H1 (cell line): ENCODE results near the gene MRTFA. TPM values are rescaled to one million over a fixed set of nuclear protein-coding genes. Genes with fewer than 3 reads are reported as not detected.

Experiments used
- CTCF ChIA-PET: fragments of 300-600 bp; sonication (Branson Sonifier 250); formaldehyde crosslinking; loops from one replicate; lab custom pipeline; 2021; ENCODE audit not compliant: partially characterized antibody; lab: Charles Lee
- POLR2A ChIA-PET: fragments of 300-600 bp; sonication (Branson Sonifier 250); formaldehyde crosslinking; loops from one replicate; lab custom pipeline; 2021; ENCODE audit warnings: inconsistent platforms; ENCODE audit not compliant: partially characterized antibody; lab: Charles Lee
- DNase-seq, 2 experiments: peaks; one replicate each; pipeline versions ENCODE4 v3.0.0 to v3.0.0-alpha.2; 2010 to 2022; ENCODE audit warnings: low spot score in 2 of 2, low read depth in 1 of 2, mixed read lengths in 1 of 2
- FAIRE-seq: peaks from 2 replicates; lab custom pipeline; 2011; peaks lifted over from hg19 to GRCh38; lab: Jason Lieb, UNC
- H2AFZ ChIP-seq: 2 replicates; pipeline ENCODE4 v1.8.1; 2012; ENCODE audit warnings: low read length, inconsistent platforms
- H2AK5ac ChIP-seq: 2 replicates; pipeline ENCODE4 v1.6.1; 2013; ENCODE audit warnings: low read depth, low read length
- H2BK120ac ChIP-seq: replicated peaks from 2 replicates; pipeline ENCODE3; 2013; ENCODE audit warnings: low read depth, low read length, inconsistent platforms
- H2BK12ac ChIP-seq: 2 replicates; pipeline ENCODE4 v1.6.1; 2013; ENCODE audit warnings: low read depth, low read length
- H2BK15ac ChIP-seq: 2 replicates; pipeline ENCODE4 v1.6.1; 2013; ENCODE audit warnings: low read length
- H2BK20ac ChIP-seq: 2 replicates; pipeline ENCODE4 v1.6.1; 2013; ENCODE audit warnings: low read length
- H2BK5ac ChIP-seq: 2 replicates; pipeline ENCODE4 v1.6.1; 2013; ENCODE audit warnings: low read depth, low read length
- H3K14ac ChIP-seq: 2 replicates; pipeline ENCODE4 v1.6.1; 2013; ENCODE audit warnings: inconsistent platforms; ENCODE audit not compliant: insufficient read length
- H3K18ac ChIP-seq: 2 replicates; pipeline ENCODE4 v1.6.1; 2013; ENCODE audit warnings: low read length; ENCODE audit errors: extremely low read depth
- H3K23ac ChIP-seq: 2 replicates; pipeline ENCODE4 v1.6.1; 2013; ENCODE audit warnings: inconsistent platforms; ENCODE audit not compliant: insufficient read length
- H3K23me2 ChIP-seq: 2 replicates; pipeline ENCODE4 v1.6.1; 2013; ENCODE audit warnings: low read depth, low read length
- H3K27ac ChIP-seq: 2 replicates; pipeline ENCODE4 v1.6.1; 2011; ENCODE audit warnings: low read depth, low read length, inconsistent platforms
- H3K27me3 ChIP-seq, 4 experiments: replicated peaks in 1 of 4; 1 replicate in 1 of 4; 2 replicates in 3 of 4; pipeline versions ENCODE4 v1.6.1 to v1.8.1; 2011 to 2013; ENCODE audit warnings: low read length in 3 of 4, mild to moderate bottlenecking in 3 of 4, inconsistent platforms in 2 of 4, mixed read lengths in 2 of 4, moderate library complexity in 1 of 4; ENCODE audit not compliant: control insufficient read depth in 3 of 4, insufficient read depth in 3 of 4; ENCODE audit errors: extremely low read depth in 1 of 4
- H3K36me3 ChIP-seq, 4 experiments: 2 replicates each; pipeline versions ENCODE4 v1.6.1 to v1.8.1; 2011 to 2013; ENCODE audit warnings: mild to moderate bottlenecking in 4 of 4, low read length in 3 of 4, moderate library complexity in 2 of 4, control low read depth in 1 of 4, inconsistent platforms in 1 of 4; ENCODE audit not compliant: insufficient read depth in 4 of 4, control insufficient read depth in 2 of 4
- H3K4ac ChIP-seq: replicated peaks from 2 replicates; pipeline ENCODE3; 2013; ENCODE audit warnings: low read length, low read depth, mixed read lengths, inconsistent platforms; ENCODE audit not compliant: insufficient read length
- H3K4me1 ChIP-seq, 4 experiments: replicated peaks in 1 of 4; 1 replicate in 1 of 4; 2 replicates in 3 of 4; pipeline versions ENCODE4 v1.6.1 to v1.8.1; 2011 to 2013; ENCODE audit warnings: low read length in 3 of 4, inconsistent platforms in 2 of 4, mixed read lengths in 1 of 4; ENCODE audit not compliant: insufficient read depth in 4 of 4, control insufficient read depth in 3 of 4
- H3K4me2 ChIP-seq, 2 experiments: 2 replicates each; pipeline versions ENCODE4 v1.6.1 to v1.8.1; 2011 to 2013; ENCODE audit warnings: low read depth in 2 of 2, low read length in 2 of 2, control low read depth in 1 of 2, inconsistent platforms in 1 of 2, mild to moderate bottlenecking in 1 of 2; ENCODE audit not compliant: insufficient read depth in 1 of 2
- H3K4me3 ChIP-seq, 4 experiments: fragments of 200-600, 300-600 bp in 1 of 4; sonication (generic), shearing (Covaris generic), sonication (Bioruptor Twin) in 1 of 4; 2 replicates each; pipeline versions ENCODE4 v1.5.1 to v1.8.1; 2011 to 2016; ENCODE audit warnings: low read length in 4 of 4, low read depth in 3 of 4, control low read depth in 2 of 4, inconsistent platforms in 2 of 4, mild to moderate bottlenecking in 2 of 4, mixed read lengths in 1 of 4, moderate library complexity in 1 of 4; ENCODE audit not compliant: insufficient read depth in 2 of 4; ENCODE audit errors: extremely low read depth in 1 of 4
- H3K56ac ChIP-seq: replicated peaks from 2 replicates; pipeline ENCODE3; 2013; ENCODE audit warnings: low read depth, mild to moderate bottlenecking, mixed read lengths, low read length, inconsistent platforms; ENCODE audit not compliant: insufficient read length
- H3K79me1 ChIP-seq: 2 replicates; pipeline ENCODE4 v1.6.1; 2013; ENCODE audit warnings: low read depth, low read length, control low read depth
- H3K79me2 ChIP-seq, 2 experiments: 2 replicates each; pipeline versions ENCODE4 v1.6.1 to v1.8.1; 2012 to 2013; ENCODE audit warnings: low read length in 2 of 2, mild to moderate bottlenecking in 2 of 2, inconsistent platforms in 1 of 2; ENCODE audit not compliant: insufficient read depth in 2 of 2, control insufficient read depth in 1 of 2
- H3K9ac ChIP-seq, 4 experiments: replicated peaks in 1 of 4; 1 replicate in 1 of 4; 2 replicates in 3 of 4; pipeline versions ENCODE4 v1.6.1 to v1.8.1; 2011 to 2013; ENCODE audit warnings: low read depth in 3 of 4, low read length in 3 of 4, control low read depth in 2 of 4, mild to moderate bottlenecking in 2 of 4, moderate library complexity in 2 of 4, inconsistent platforms in 1 of 4; ENCODE audit errors: extremely low read depth in 1 of 4
- H3K9me3 ChIP-seq, 2 experiments: 2 replicates each; pipeline versions ENCODE4 v1.6.1 to v1.8.1; 2012 to 2013; ENCODE audit warnings: mild to moderate bottlenecking in 2 of 2, moderate library complexity in 2 of 2, control low read depth in 1 of 2, inconsistent platforms in 1 of 2, low read depth in 1 of 2, low read length in 1 of 2, mixed read lengths in 1 of 2; ENCODE audit not compliant: insufficient read depth in 2 of 2
- H4K20me1 ChIP-seq, 2 experiments: replicated peaks in 1 of 2; 2 replicates each; pipeline versions ENCODE3 to v1.8.1; 2011 to 2013; ENCODE audit warnings: inconsistent platforms in 2 of 2, low read length in 2 of 2, mild to moderate bottlenecking in 1 of 2; ENCODE audit not compliant: insufficient read depth in 2 of 2, control insufficient read depth in 1 of 2
- H4K5ac ChIP-seq: 2 replicates; pipeline ENCODE4 v1.6.1; 2013; ENCODE audit warnings: low read length, low read depth, mixed read lengths, inconsistent platforms; ENCODE audit not compliant: insufficient read length
- H4K8ac ChIP-seq: 2 replicates; pipeline ENCODE4 v1.8.0; 2013; ENCODE audit warnings: mild to moderate bottlenecking, moderate library complexity, low read length, inconsistent platforms; ENCODE audit not compliant: insufficient read depth; ENCODE audit errors: extremely low read depth
- H4K91ac ChIP-seq: replicated peaks from 2 replicates; pipeline ENCODE3; 2013; ENCODE audit warnings: low read length, mixed read lengths, inconsistent platforms; ENCODE audit not compliant: insufficient read length
- ASH2L ChIP-seq: fragments of 200-600, 300-600 bp; sonication (generic); IDR thresholded peaks from one replicate; pipeline ENCODE4 v1.7.1; 2017; ENCODE audit warnings: low read length
- ATF2 ChIP-seq: IDR thresholded peaks from 2 replicates; pipeline ENCODE4 v1.6.1; 2012; ENCODE audit warnings: low read length, inconsistent platforms
- CBX5 ChIP-seq: fragments of 300-800, 300-1000 bp; sonication (generic); IDR thresholded peaks from 2 replicates; pipeline ENCODE4 v1.7.1; 2016; ENCODE audit warnings: antibody characterized with exemption, low read length, low read depth
- EP300 ChIP-seq, 2 experiments: IDR thresholded peaks; 1 replicate in 1 of 2; 2 replicates in 1 of 2; pipeline ENCODE4 v1.6.1; 2011 to 2012; ENCODE audit warnings: low read depth in 2 of 2, low read length in 2 of 2, mild to moderate bottlenecking in 2 of 2, borderline replicate concordance in 1 of 2, inconsistent platforms in 1 of 2, moderate library complexity in 1 of 2
- KDM1A ChIP-seq: fragments of 200-600, 300-600 bp; sonication (generic); IDR thresholded peaks from 2 replicates; pipeline ENCODE4 v1.7.1; 2016; ENCODE audit warnings: mild to moderate bottlenecking, low read length, borderline replicate concordance
- POLR2A ChIP-seq, 2 experiments: IDR thresholded peaks; 1 replicate in 1 of 2; 2 replicates in 1 of 2; pipeline ENCODE4 v1.6.1; 2011; ENCODE audit warnings: low read depth in 2 of 2, low read length in 2 of 2, mild to moderate bottlenecking in 2 of 2; ENCODE audit errors: control extremely low read depth in 1 of 2
- SUZ12 ChIP-seq: fragments of 200-600 bp; sonication (generic); IDR thresholded peaks from 2 replicates; pipeline ENCODE4 v1.6.1; 2012; ENCODE audit warnings: mild to moderate bottlenecking, inconsistent platforms, low read length, moderate library complexity, mixed read lengths
- WGBS, 2 experiments: shearing (Covaris generic) in 1 of 2; methylation state at CpG; one replicate each; pipeline versions ENCODE4 v1.1.6 to v1.1.7; 2013 to 2015; ENCODE audit warnings: low lambda C conversion rate in 2 of 2, mixed read lengths in 2 of 2, inconsistent platforms in 1 of 2, low coverage in 1 of 2, missing lambda C conversion rate in 1 of 2; ENCODE audit not compliant: insufficient replicate concordance in 2 of 2, insufficient coverage in 1 of 2, insufficient read length in 1 of 2; ENCODE audit errors: extremely low coverage in 1 of 2, missing lambda C conversion rate in 1 of 2; 5-methylcytosine and 5-hydroxymethylcytosine counted together
- polyA plus RNA-seq, 7 experiments: library from polyadenylated mRNA; depleted of rRNA in 3 of 7; stranded (reverse) in 5 of 7; unstranded in 2 of 7; fragments of >200 nt in 5 of 7; fragments of 200-250 nt in 2 of 7; gene quantifications; 1 replicate in 5 of 7; 2 replicates in 1 of 7; 4 replicates in 1 of 7; pipeline versions ENCODE4 v1.2.1 to v1.2.3, GENCODE V29; 2011 to 2013; ENCODE audit warnings: missing spikeins in 2 of 7, mixed read lengths in 2 of 7
- total RNA-seq: library from RNA; stranded (reverse); fragmentation: NEBNext Ultra II Directional; extraction: Animal tissue kit (Norgen Biotek cat#: 25700); gene quantifications from 2 replicates; pipeline ENCODE4 v1.2.1, GENCODE V29; 2021

The MRTFA gene
- total and polyA plus RNA-seq, 2 of the 8 experiments (the other 6 are each of a cell fraction or from before 2014, with no cell fraction given) = 5.4 to 37.9 TPM

GRCh38 chr22:40507491-40507890 lies 129.0 kb downstream of the MRTFA start:
- Histone ChIP-seq H4K8ac (no peak overlapping the region), H4K5ac (no peak overlapping the region), H2AK5ac (no peak overlapping the region), H3K23ac (no peak overlapping the region), H3K23me2 (no peaks in the 10 kb centered on the region), H3K4me1 (peaks cover 0 to 5% (median 1%) of the 10 kb centered on the region in 4 experiments; a peak in 3 of 7 replicates), H3K56ac (no peak overlapping the region), H4K20me1 (no peaks in the 10 kb centered on the region), H3K27ac (no peak overlapping the region), H3K9me3 (peaks cover 8% of the 10 kb centered on the region in 2 experiments; a peak in 2 of 4 replicates), H3K4me2 (no peak overlapping the region), H2AFZ (no peak overlapping the region), H3K18ac (no peak overlapping the region), H3K27me3 (no peaks in the 10 kb centered on the region), H3K79me1 (no peaks in the 10 kb centered on the region), H3K4me3 (no peak overlapping the region), H3K14ac (no peak overlapping the region), H2BK120ac (no peak overlapping the region), H3K9ac (no peak overlapping the region), H3K79me2 (no peaks in the 10 kb centered on the region; a peak in 1 of 4 replicates), H3K36me3 (peaks cover 0 to 6% (median 0%) of the 10 kb centered on the region in 4 experiments; a peak in 1 of 8 replicates), H2BK20ac (no peak overlapping the region), H3K4ac (no peak overlapping the region), H2BK12ac (no peak overlapping the region), H2BK15ac (no peak overlapping the region), H2BK5ac (no peak overlapping the region), H4K91ac (no peak overlapping the region)
- POLR2A ChIA-PET = interaction anchor here (1.0 kb wide), 1 partner anchor 10 kb away, joined by 3 read pairs; no protein-coding TSS in a partner anchor
- no peak for DNase-seq
- no peak for FAIRE-seq
- CTCF ChIA-PET = interaction anchor here (0.9 to 6.4 kb wide), 3 partner anchors 18 to 71 kb away, joined by 3 to 31 read pairs (median 4); no protein-coding TSS in a partner anchor
- WGBS, 2 experiments = 87% methylated on average over 6 of the region's 6 CpGs; no CpG with 5 or more reads in 1 of the 2 experiments
- TF ChIP-seq EP300 (IDR thresholded peaks at IDR 0.05; ENCODE audit: borderline replicate concordance in 1 of 2, low read depth in 2 of 2, low read length in 2 of 2) (no peak), KDM1A (no peak), POLR2A (IDR thresholded peaks at IDR 0.05; ENCODE audit: control extremely low read depth in 1 of 2, low read depth in 2 of 2, low read length in 2 of 2) (no peak), ATF2 (no peak), ASH2L (no peak), CBX5 (no peak), SUZ12 (no peak)
